Endothelial cell of umbilical vein (primary cell): ENCODE results near the gene CCDC182. TPM values are rescaled to one million over a fixed set of nuclear protein-coding genes. Genes with fewer than 3 reads are reported as not detected.

Experiments
- BruUV-seq: library from RNA; stranded (reverse); fragments of 400-500 nt; replicated peaks from 2 replicates; lab custom pipeline; 2021; lab: Mats Ljungman, UMichigan
- CTCF ChIA-PET: fragments of 300-600, 350-600 bp; sonication (Branson Sonifier 250); formaldehyde crosslinking; loops from one replicate; lab custom pipeline; 2021; ENCODE audit warnings: antibody characterized with exemption, inconsistent platforms; lab: Charles Lee
- POLR2A ChIA-PET: fragments of 300-600, 350-600 bp; sonication (Branson Sonifier 250); formaldehyde crosslinking; loops from one replicate; lab custom pipeline; 2021; ENCODE audit warnings: antibody characterized with exemption, inconsistent platforms; lab: Charles Lee
- DNase-seq: peaks from one replicate; pipeline ENCODE4 v3.0.0-alpha.2; 2011; ENCODE audit warnings: low read depth, low spot score
- FAIRE-seq: peaks from 2 replicates; lab custom pipeline; 2011; peaks lifted over from hg19 to GRCh38; lab: Jason Lieb, UNC
- H2AFZ ChIP-seq: 2 replicates; pipeline ENCODE4 v1.6.0; 2012; ENCODE audit warnings: low read depth, low read length, control low read depth, inconsistent platforms
- H3K27ac ChIP-seq: 2 replicates; pipeline ENCODE4 v1.5.1; 2011; ENCODE audit warnings: low read depth, mild to moderate bottlenecking, control low read depth, low read length, moderate library complexity; ENCODE audit not compliant: insufficient read depth
- H3K27me3 ChIP-seq, 2 experiments: 2 replicates each; pipeline versions ENCODE4 v1.6.0 to v1.6.1; 2011; ENCODE audit warnings: low read length in 2 of 2, mixed read lengths in 1 of 2; ENCODE audit not compliant: control insufficient read depth in 2 of 2, insufficient read depth in 2 of 2
- H3K36me3 ChIP-seq, 2 experiments: 2 replicates in 1 of 2; 3 replicates in 1 of 2; pipeline ENCODE4 v1.5.1; 2011; ENCODE audit warnings: low read length in 2 of 2, mild to moderate bottlenecking in 1 of 2, moderate library complexity in 1 of 2; ENCODE audit not compliant: control insufficient read depth in 2 of 2, insufficient read depth in 2 of 2; ENCODE audit errors: extremely low read depth in 1 of 2
- H3K4me1 ChIP-seq: 3 replicates; pipeline ENCODE4 v1.5.1; 2011; ENCODE audit warnings: mild to moderate bottlenecking, low read length; ENCODE audit not compliant: control insufficient read depth, insufficient read depth; ENCODE audit errors: extremely low read depth
- H3K4me2 ChIP-seq: 2 replicates; pipeline ENCODE4 v1.6.1; 2011; ENCODE audit warnings: low read length, control low read depth, mixed read lengths; ENCODE audit not compliant: insufficient read depth
- H3K4me3 ChIP-seq, 3 experiments: fragments of 200-600 bp in 1 of 3; sonication (generic), shearing (Covaris generic) in 1 of 3; replicated peaks in 1 of 3; 2 replicates each; pipeline ENCODE4 v1.5.1; 2011 to 2016; ENCODE audit warnings: control low read depth in 3 of 3, low read length in 3 of 3, mild to moderate bottlenecking in 2 of 3, inconsistent platforms in 1 of 3, low read depth in 1 of 3, moderate library complexity in 1 of 3; ENCODE audit not compliant: insufficient read depth in 1 of 3
- H3K79me2 ChIP-seq: 2 replicates; pipeline ENCODE4 v1.6.0; 2012; ENCODE audit warnings: low read length, inconsistent platforms; ENCODE audit not compliant: control insufficient read depth, insufficient read depth
- H3K9ac ChIP-seq: replicated peaks from 2 replicates; pipeline ENCODE3; 2011; ENCODE audit warnings: low read length, control low read depth; ENCODE audit not compliant: insufficient read depth; ENCODE audit errors: extremely low read depth
- H3K9me1 ChIP-seq: replicated peaks from 3 replicates; pipeline ENCODE4 v1.6.0; 2011; ENCODE audit warnings: mild to moderate bottlenecking, low read length; ENCODE audit not compliant: control insufficient read depth, insufficient read depth; ENCODE audit errors: extremely low read depth
- H3K9me3 ChIP-seq: replicated peaks from 2 replicates; pipeline ENCODE4 v1.5.1; 2012; ENCODE audit warnings: low read length, inconsistent platforms; ENCODE audit not compliant: control insufficient read depth, insufficient read depth
- H4K20me1 ChIP-seq: replicated peaks from 2 replicates; pipeline ENCODE3; 2011; ENCODE audit warnings: mild to moderate bottlenecking, low read length; ENCODE audit not compliant: control insufficient read depth, insufficient read depth; ENCODE audit errors: extremely low read depth
- GATA2 ChIP-seq: IDR thresholded peaks from 2 replicates; pipeline ENCODE4 v1.7.0; 2011; ENCODE audit warnings: low read depth, mild to moderate bottlenecking, moderate library complexity, mixed read lengths, low read length; ENCODE audit not compliant: insufficient read length, insufficient read depth
- MYC ChIP-seq: IDR thresholded peaks from one replicate; pipeline ENCODE4 v1.6.1; 2011; ENCODE audit warnings: mild to moderate bottlenecking, low read depth, low read length
- POLR2A ChIP-seq: IDR thresholded peaks from 2 replicates; pipeline ENCODE4 v1.6.1; 2012; ENCODE audit warnings: low read depth, mild to moderate bottlenecking, control low read depth, low read length
- dilution Hi-C: fragments of 300-500 bp; cut with MboI; formaldehyde crosslinking; loops from one replicate; pipeline ENCODE4 v1.15.0; 2019; ENCODE audit warnings: low sequenced_read_pairs; ENCODE audit not compliant: extremely low pct_ligation_motif_present
- intact Hi-C: fragments of 100-400 bp; cut with micrococcal nuclease; formaldehyde crosslinking; loops from one replicate; pipeline ENCODE4 v1.10.0; 2022
- polyA plus RNA-seq, 4 experiments: library from polyadenylated mRNA; depleted of rRNA in 3 of 4; stranded (reverse) in 3 of 4; unstranded in 1 of 4; fragments of >200 nt; gene quantifications; 2 replicates each; pipeline versions ENCODE4 v1.2.1 to v1.2.3, GENCODE V29; 2011 to 2012; ENCODE audit warnings: missing spikeins in 1 of 4
- total RNA-seq: library from RNA; stranded (reverse); gene quantifications from 2 replicates; pipeline ENCODE4 v1.2.3, GENCODE V29; 2021
- TF ChIP-seq, protein P1 (sequence below), 2 donors: IDR thresholded peaks; 1 replicate in 1 of 2; 2 replicates in 1 of 2; pipeline ENCODE4 v1.5.1; 2011; ENCODE audit warnings: low read length in 2 of 2, mild to moderate bottlenecking in 2 of 2, moderate library complexity in 2 of 2, control low read depth in 1 of 2, inconsistent platforms in 1 of 2, low read depth in 1 of 2; ENCODE audit not compliant: insufficient read depth in 1 of 2; ENCODE audit errors: extremely low read depth in 1 of 2
- TF ChIP-seq, protein P2 (sequence below): IDR thresholded peaks from 2 replicates; pipeline ENCODE4 v1.6.1; 2011; ENCODE audit not compliant: insufficient read depth, insufficient read length

The CCDC182 gene
- total and polyA plus RNA-seq, 2 donors (not counting 3 experiments of a cell fraction or from before 2014, with no cell fraction given) = not detected

DNA sequence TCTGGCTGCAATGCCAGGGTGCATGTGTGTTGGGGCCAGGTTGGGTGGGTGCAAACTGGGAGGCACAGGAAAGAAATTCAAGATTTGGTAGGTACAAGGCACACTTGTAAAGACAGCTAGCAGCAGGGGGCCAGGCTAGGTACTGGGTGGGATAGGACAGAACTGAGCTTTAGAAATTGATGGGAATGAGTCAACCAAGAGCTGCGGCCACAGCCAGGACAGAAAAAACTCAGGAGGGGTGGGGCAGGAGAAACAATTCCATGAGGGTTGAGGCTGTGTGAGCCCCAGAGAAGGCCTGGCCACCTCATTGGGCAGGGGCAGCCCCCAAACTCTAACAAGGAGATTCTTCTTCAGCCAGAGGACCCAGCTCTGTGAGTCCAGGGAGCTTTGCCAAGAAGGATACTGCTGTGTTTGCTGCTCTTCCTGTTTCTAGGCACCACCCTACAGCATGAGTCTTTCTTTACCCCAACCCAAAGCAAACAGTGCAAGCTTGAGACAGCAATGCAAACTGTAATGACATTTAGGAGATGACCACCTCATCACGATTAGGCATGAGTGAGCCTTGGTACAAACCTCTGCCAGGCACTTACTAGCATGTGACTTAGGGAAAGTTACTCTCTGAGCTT, 21.3 kb upstream of the CCDC182 start:
- CTCF ChIA-PET = interaction anchor here (1.0 to 7.0 kb wide), 6 partner anchors 9 to 524 kb away, joined by 3 to 57 read pairs (median 7); no protein-coding TSS in a partner anchor
- H3K9ac ChIP-seq = no peak overlapping the region
- DNase-seq = peak; percentile 14
- POLR2A ChIA-PET = no interaction called here
- no peak for TF ChIP-seq GATA2
- no peaks in the 10 kb centered on the region for H3K79me2 ChIP-seq
- FAIRE-seq = no peak
- H3K36me3 ChIP-seq = no peaks in the 10 kb centered on the region
- H3K4me2 ChIP-seq = no peak overlapping the region
- no peaks in the 10 kb centered on the region for H4K20me1 ChIP-seq
- dilution Hi-C loops = no loop called here
- no peak overlapping the region for H3K27ac ChIP-seq
- BruUV-seq = no TSS peak
- no peaks in the 10 kb centered on the region for H3K9me1 ChIP-seq
- H3K4me3 ChIP-seq = no peak overlapping the region
- no peaks in the 10 kb centered on the region for H3K9me3 ChIP-seq
- H2AFZ ChIP-seq = no peak overlapping the region
- H3K27me3 ChIP-seq = peaks cover 15 to 21% of the 10 kb centered on the region in 2 experiments
- intact Hi-C loops = no loop called here
- no peaks in the 10 kb centered on the region for H3K4me1 ChIP-seq

DNA sequence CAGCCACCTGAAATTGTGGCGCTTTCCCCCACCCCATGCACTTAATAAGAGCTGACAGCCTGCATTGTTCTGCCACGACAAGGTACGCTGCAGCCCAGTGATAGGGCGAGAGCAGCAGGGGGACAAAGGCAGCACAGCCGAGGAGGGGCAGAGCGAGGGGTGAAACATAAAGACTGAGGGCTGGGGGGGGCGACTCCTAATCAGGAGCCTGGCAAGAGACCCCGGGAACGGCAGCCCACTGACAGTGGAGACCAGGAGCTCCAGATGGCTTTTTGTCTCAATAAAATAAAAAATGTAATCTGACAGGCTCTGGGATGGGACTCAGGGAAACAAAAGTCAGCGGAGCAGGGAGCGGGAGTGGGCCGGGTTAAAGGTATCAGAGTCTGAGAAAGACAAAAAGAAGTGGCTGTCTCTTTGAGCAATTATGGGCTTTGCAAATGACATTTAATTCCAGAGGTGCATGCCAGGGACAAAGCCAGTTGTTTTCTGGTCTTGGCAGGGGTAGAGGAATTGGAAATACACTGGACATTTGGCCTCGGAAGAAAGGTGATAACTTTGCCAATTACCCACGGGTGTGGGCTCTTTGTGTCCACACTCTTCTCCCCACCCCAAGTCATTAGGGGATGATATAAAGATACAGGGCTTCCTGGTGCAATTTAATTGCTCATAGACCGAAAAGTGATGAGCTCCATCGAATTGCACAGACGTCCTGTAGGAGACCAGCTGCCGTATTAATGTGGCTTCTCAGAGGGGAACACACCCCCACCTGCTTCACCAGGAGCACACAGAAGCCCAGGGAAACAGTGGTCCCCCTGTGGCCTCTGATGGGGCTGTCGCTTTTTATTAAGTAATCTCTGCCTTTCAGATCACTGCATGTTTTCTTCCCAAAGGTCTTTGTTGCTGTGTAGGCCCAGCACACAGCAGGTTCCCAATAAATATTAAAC, 17.6 kb upstream of the CCDC182 start:
- H3K9ac ChIP-seq = no peak overlapping the region
- no peak for DNase-seq
- no peak overlapping the region for H2AFZ ChIP-seq
- dilution Hi-C loops = no loop called here
- no peak overlapping the region for H3K4me3 ChIP-seq
- CTCF ChIA-PET = interaction anchor here (1.4 to 1.6 kb wide), 3 partner anchors 15 to 520 kb away, joined by 3 to 6 read pairs (median 4); no protein-coding TSS in a partner anchor
- intact Hi-C loops = no loop called here
- H3K79me2 ChIP-seq = no peaks in the 10 kb centered on the region
- peaks cover 4 to 8% of the 10 kb centered on the region in 2 experiments for H3K27me3 ChIP-seq
- H4K20me1 ChIP-seq = no peaks in the 10 kb centered on the region
- BruUV-seq = no TSS peak
- TF ChIP-seq, protein P1, sequence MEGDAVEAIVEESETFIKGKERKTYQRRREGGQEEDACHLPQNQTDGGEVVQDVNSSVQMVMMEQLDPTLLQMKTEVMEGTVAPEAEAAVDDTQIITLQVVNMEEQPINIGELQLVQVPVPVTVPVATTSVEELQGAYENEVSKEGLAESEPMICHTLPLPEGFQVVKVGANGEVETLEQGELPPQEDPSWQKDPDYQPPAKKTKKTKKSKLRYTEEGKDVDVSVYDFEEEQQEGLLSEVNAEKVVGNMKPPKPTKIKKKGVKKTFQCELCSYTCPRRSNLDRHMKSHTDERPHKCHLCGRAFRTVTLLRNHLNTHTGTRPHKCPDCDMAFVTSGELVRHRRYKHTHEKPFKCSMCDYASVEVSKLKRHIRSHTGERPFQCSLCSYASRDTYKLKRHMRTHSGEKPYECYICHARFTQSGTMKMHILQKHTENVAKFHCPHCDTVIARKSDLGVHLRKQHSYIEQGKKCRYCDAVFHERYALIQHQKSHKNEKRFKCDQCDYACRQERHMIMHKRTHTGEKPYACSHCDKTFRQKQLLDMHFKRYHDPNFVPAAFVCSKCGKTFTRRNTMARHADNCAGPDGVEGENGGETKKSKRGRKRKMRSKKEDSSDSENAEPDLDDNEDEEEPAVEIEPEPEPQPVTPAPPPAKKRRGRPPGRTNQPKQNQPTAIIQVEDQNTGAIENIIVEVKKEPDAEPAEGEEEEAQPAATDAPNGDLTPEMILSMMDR (IDR thresholded peaks at IDR 0.05; ENCODE audit: extremely low read depth in 1 of 2, insufficient read depth in 1 of 2, low read depth in 1 of 2, low read length in 2 of 2) = no peak
- TF ChIP-seq POLR2A (no peak), GATA2 (no peak), MYC (no peak)
- TF ChIP-seq, protein P2, sequence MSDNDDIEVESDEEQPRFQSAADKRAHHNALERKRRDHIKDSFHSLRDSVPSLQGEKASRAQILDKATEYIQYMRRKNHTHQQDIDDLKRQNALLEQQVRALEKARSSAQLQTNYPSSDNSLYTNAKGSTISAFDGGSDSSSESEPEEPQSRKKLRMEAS = no peak
- H3K4me1 ChIP-seq = no peaks in the 10 kb centered on the region
- H3K9me3 ChIP-seq = no peaks in the 10 kb centered on the region
- POLR2A ChIA-PET = no interaction called here
- no peaks in the 10 kb centered on the region for H3K36me3 ChIP-seq
- no peak overlapping the region for H3K4me2 ChIP-seq
- FAIRE-seq = no peak
- H3K9me1 ChIP-seq = no peaks in the 10 kb centered on the region
- H3K27ac ChIP-seq = no peak overlapping the region
